H9 (cell line): ENCODE measurements around the gene DOCK1. TPM values are rescaled to one million over a fixed set of nuclear protein-coding genes. Genes with fewer than 3 reads are reported as not detected.

Experiments
- DNase-seq: peaks from one replicate; pipeline ENCODE4 v3.0.0-alpha.2; 2017
- H2AFZ ChIP-seq: one replicate; pipeline ENCODE4 v1.6.1; 2013; ENCODE audit warnings: mild to moderate bottlenecking, low read length, control low read depth, moderate library complexity
- H2AK5ac ChIP-seq: 2 replicates; pipeline ENCODE4 v1.6.1; 2013; ENCODE audit warnings: low read length, control low read depth, mixed read lengths; ENCODE audit not compliant: insufficient read length
- H2BK120ac ChIP-seq: one replicate; pipeline ENCODE4 v1.6.1; 2013; ENCODE audit warnings: low read depth, mild to moderate bottlenecking, low read length, control low read depth, inconsistent platforms; ENCODE audit not compliant: poor library complexity, severe bottlenecking
- H2BK12ac ChIP-seq: 2 replicates; pipeline ENCODE4 v1.6.1; 2013; ENCODE audit warnings: low read length, control low read depth, mixed read lengths, low read depth; ENCODE audit not compliant: insufficient read length
- H2BK15ac ChIP-seq: 2 replicates; pipeline ENCODE4 v1.6.1; 2013; ENCODE audit warnings: low read depth, low read length, control low read depth
- H2BK20ac ChIP-seq: one replicate; pipeline ENCODE4 v1.6.1; 2013; ENCODE audit warnings: low read depth, mild to moderate bottlenecking, low read length, control low read depth, inconsistent platforms; ENCODE audit not compliant: poor library complexity, severe bottlenecking
- H2BK5ac ChIP-seq: 2 replicates; pipeline ENCODE4 v1.6.1; 2013; ENCODE audit warnings: low read length, control low read depth, mixed read lengths; ENCODE audit not compliant: insufficient read length
- H3K14ac ChIP-seq: 2 replicates; pipeline ENCODE4 v1.6.1; 2013; ENCODE audit warnings: low read length, control low read depth; ENCODE audit not compliant: insufficient read depth
- H3K18ac ChIP-seq: 2 replicates; pipeline ENCODE4 v1.6.1; 2013; ENCODE audit warnings: low read depth, mild to moderate bottlenecking, mixed read lengths, low read length, control low read depth; ENCODE audit not compliant: insufficient read length
- H3K23ac ChIP-seq: 2 replicates; pipeline ENCODE4 v1.6.1; 2013; ENCODE audit warnings: low read length, control low read depth, mixed read lengths, low read depth; ENCODE audit not compliant: insufficient read length
- H3K23me2 ChIP-seq: 2 replicates; pipeline ENCODE4 v1.6.1; 2013; ENCODE audit warnings: low read depth, mild to moderate bottlenecking, mixed read lengths, low read length, control low read depth; ENCODE audit not compliant: insufficient read length, poor library complexity, severe bottlenecking
- H3K27ac ChIP-seq: 2 replicates; pipeline ENCODE4 v1.5.1; 2013; ENCODE audit warnings: low read length, control low read depth, mixed read lengths, low read depth; ENCODE audit not compliant: insufficient read length
- H3K27me3 ChIP-seq: 2 replicates; pipeline ENCODE4 v1.6.1; 2013; ENCODE audit warnings: low read length, control low read depth, inconsistent platforms; ENCODE audit not compliant: insufficient read depth
- H3K4ac ChIP-seq: 2 replicates; pipeline ENCODE4 v1.6.1; 2013; ENCODE audit warnings: low read depth, mild to moderate bottlenecking, control low read depth, inconsistent platforms, low read length, moderate library complexity
- H3K4me1 ChIP-seq: 2 replicates; pipeline ENCODE4 v1.6.1; 2013; ENCODE audit warnings: low read length, control low read depth, inconsistent platforms; ENCODE audit not compliant: insufficient read depth
- H3K4me2 ChIP-seq: 2 replicates; pipeline ENCODE4 v1.6.1; 2013; ENCODE audit warnings: low read length, control low read depth, mixed read lengths; ENCODE audit not compliant: insufficient read length, insufficient read depth
- H3K56ac ChIP-seq: 2 replicates; pipeline ENCODE4 v1.6.1; 2013; ENCODE audit warnings: low read depth, mild to moderate bottlenecking, mixed read lengths, low read length, control low read depth; ENCODE audit not compliant: insufficient read length
- H3K79me1 ChIP-seq: 2 replicates; pipeline ENCODE4 v1.6.1; 2013; ENCODE audit warnings: low read depth, mild to moderate bottlenecking, moderate library complexity, low read length, control low read depth, inconsistent platforms; ENCODE audit not compliant: insufficient read depth, poor library complexity, severe bottlenecking
- H3K79me2 ChIP-seq: 2 replicates; pipeline ENCODE4 v1.6.1; 2013; ENCODE audit warnings: low read length, control low read depth, inconsistent platforms; ENCODE audit not compliant: insufficient read depth
- H3K9ac ChIP-seq: 2 replicates; pipeline ENCODE4 v1.6.1; 2013; ENCODE audit warnings: low read length, control low read depth, mixed read lengths; ENCODE audit not compliant: insufficient read length; ENCODE audit errors: extremely low read depth
- H3K9me3 ChIP-seq: one replicate; pipeline ENCODE4 v1.6.1; 2013; ENCODE audit warnings: low read depth, low read length, inconsistent platforms; ENCODE audit not compliant: control insufficient read depth
- H3T11ph ChIP-seq: one replicate; pipeline ENCODE4 v1.6.1; 2013; ENCODE audit warnings: mild to moderate bottlenecking, low read length, control low read depth, inconsistent platforms
- H4K20me1 ChIP-seq: one replicate; pipeline ENCODE4 v1.6.1; 2013; ENCODE audit not compliant: control insufficient read depth, insufficient read length, insufficient read depth
- H4K5ac ChIP-seq: 2 replicates; pipeline ENCODE4 v1.6.1; 2013; ENCODE audit warnings: low read depth, mild to moderate bottlenecking, mixed read lengths, low read length, control low read depth; ENCODE audit not compliant: insufficient read length
- H4K8ac ChIP-seq: replicated peaks from 2 replicates; pipeline ENCODE4 v1.6.1; 2013; ENCODE audit warnings: low read length, control low read depth, mixed read lengths, low read depth; ENCODE audit not compliant: insufficient read length
- H4K91ac ChIP-seq: 2 replicates; pipeline ENCODE4 v1.6.1; 2013; ENCODE audit warnings: low read depth, mild to moderate bottlenecking, moderate library complexity, mixed read lengths, low read length, control low read depth; ENCODE audit not compliant: insufficient read length
- H3K27ac Mint-ChIP-seq, 3 experiments: 2 replicates in 2 of 3; 3 replicates in 1 of 3; pipeline ENCODE4 v1.8.0; 2020 to 2021; ENCODE audit warnings: mixed read lengths in 3 of 3, mild to moderate bottlenecking in 1 of 3, moderate library complexity in 1 of 3
- H3K27me3 Mint-ChIP-seq: 2 replicates; pipeline ENCODE4 v1.8.0; 2021; ENCODE audit warnings: low read depth, mild to moderate bottlenecking, moderate library complexity, mixed read lengths
- H3K36me3 Mint-ChIP-seq, 3 experiments: 2 replicates in 2 of 3; 3 replicates in 1 of 3; pipeline ENCODE4 v1.8.0; 2020 to 2021; ENCODE audit warnings: low read depth in 3 of 3, mixed read lengths in 3 of 3; ENCODE audit not compliant: insufficient read depth in 1 of 3
- H3K4me1 Mint-ChIP-seq, 2 experiments: 2 replicates each; pipeline ENCODE4 v1.8.0; 2020; ENCODE audit warnings: mixed read lengths in 2 of 2
- H3K4me3 Mint-ChIP-seq, 2 experiments: 2 replicates in 1 of 2; 3 replicates in 1 of 2; pipeline ENCODE4 v1.8.0; 2020 to 2021; ENCODE audit warnings: mild to moderate bottlenecking in 2 of 2, mixed read lengths in 2 of 2, moderate library complexity in 1 of 2
- H3K9me3 Mint-ChIP-seq, 2 experiments: 2 replicates in 1 of 2; 3 replicates in 1 of 2; pipeline ENCODE4 v1.8.0; 2020; ENCODE audit warnings: mild to moderate bottlenecking in 2 of 2, mixed read lengths in 2 of 2, moderate library complexity in 1 of 2
- CTCF ChIP-seq: fragments of 200-600 bp; sonication (generic); conservative IDR thresholded peaks from 3 replicates; pipeline ENCODE4 v1.8.0; 2021; ENCODE audit warnings: antibody characterized with exemption, mild to moderate bottlenecking
- WGBS: extraction: QIAGEN DNeasy Blood & Tissue Kit; methylation state at CpG from one replicate; pipeline ENCODE4 v1.1.7; 2013; ENCODE audit warnings: missing lambda C conversion rate, low lambda C conversion rate, mixed read lengths; ENCODE audit not compliant: insufficient read length; ENCODE audit errors: extremely low coverage; 5-methylcytosine and 5-hydroxymethylcytosine counted together
- total RNA-seq: library from RNA; stranded (reverse); gene quantifications from 2 replicates; pipeline ENCODE4 v1.2.1, GENCODE V29; 2021

The DOCK1 gene
- total RNA-seq, 1 experiment from 2014 or later = 57.0 TPM

- H2BK120ac ChIP-seq = no peak overlapping the region
- H2BK5ac ChIP-seq = no peak overlapping the region
- no peak overlapping the region for H4K91ac ChIP-seq
- no peak overlapping the region for H3T11ph ChIP-seq
- no peaks in the 10 kb centered on the region for H3K23me2 ChIP-seq
- H3K9me3 ChIP-seq = peaks cover 10% of the 10 kb centered on the region
- H2AK5ac ChIP-seq = no peak overlapping the region
- no peak overlapping the region for H3K9ac ChIP-seq
- no peak overlapping the region for H3K27ac ChIP-seq
- H3K27ac Mint-ChIP-seq = peak overlapping the region in 2 of 3 experiments; percentile 54 to 78; a peak in 3 of 7 replicates
- no peak overlapping the region for H2BK20ac ChIP-seq
- H2BK12ac ChIP-seq = no peak overlapping the region
- no peak overlapping the region for H2AFZ ChIP-seq
- DNase-seq = no peak
- no peaks in the 10 kb centered on the region for H3K4me1 ChIP-seq
- H2BK15ac ChIP-seq = no peak overlapping the region
- H3K27me3 ChIP-seq = no peaks in the 10 kb centered on the region
- no peaks in the 10 kb centered on the region for H4K20me1 ChIP-seq
- H3K9me3 Mint-ChIP-seq = peaks cover 0 to 4% of the 10 kb centered on the region in 2 experiments; a peak in 2 of 5 replicates
- no peak overlapping the region for H3K4me3 Mint-ChIP-seq
- H3K14ac ChIP-seq = no peak overlapping the region
- WGBS = no CpG with 5 or more reads among the region's 15 CpGs
- peaks cover 31% of the 10 kb centered on the region; the same call in 1 of the 2 replicates for H3K79me2 ChIP-seq
- no peak overlapping the region for H4K5ac ChIP-seq
- no peak overlapping the region for H3K23ac ChIP-seq
- H3K56ac ChIP-seq = no peak overlapping the region
- no peak overlapping the region for H3K4ac ChIP-seq
- peaks cover 2% of the 10 kb centered on the region for H3K79me1 ChIP-seq
- peaks cover 4 to 11% of the 10 kb centered on the region in 2 experiments; a peak in 3 of 4 replicates for H3K4me1 Mint-ChIP-seq
- no peak overlapping the region for H4K8ac ChIP-seq
- H3K27me3 Mint-ChIP-seq = no peaks in the 10 kb centered on the region
- no peak for TF ChIP-seq CTCF
- H3K36me3 Mint-ChIP-seq = peaks cover 6 to 22% (median 16%) of the 10 kb centered on the region in 3 experiments; a peak in 6 of 7 replicates
- H3K4me2 ChIP-seq = no peak overlapping the region
- no peak overlapping the region for H3K18ac ChIP-seq
Observed at GRCh38 chr10:126945351-126946030, 40.3 kb downstream of the DOCK1 start.
